ENCODE measurements around the gene CAMTA2. TPM values are rescaled to one million over a fixed set of nuclear protein-coding genes. Genes with fewer than 3 reads are reported as not detected.

CAMTA2 gene
- total RNA-seq, 1 donor from 2014 or later: 12.5 TPM

GRCh38 chr17:4947010-4947410, 40.5 kb downstream of the CAMTA2 start:
- Mint-ChIP-seq H3K4me3 (peak overlapping the region; percentile 96), H3K9me3 (no peaks in the 10 kb centered on the region), H3K27ac (ENCODE audit: unreplicated experiment) (peak overlapping the region; percentile 67), H3K4me1 (peaks cover 55% of the 10 kb centered on the region), H3K27me3 (ENCODE audit: low read depth) (peaks cover 7% of the 10 kb centered on the region), H3K36me3 (ENCODE audit: low read depth) (peaks cover 14% of the 10 kb centered on the region)
- no peak for DNase-seq (ENCODE audit: low read depth, low spot score)
- no peak for TF ChIP-seq CTCF (conservative IDR thresholded peaks at IDR 0.05)

- no peak for DNase-seq (ENCODE audit: low read depth, low spot score)
- no peak for TF ChIP-seq CTCF (conservative IDR thresholded peaks at IDR 0.05)
- Mint-ChIP-seq H3K27ac (ENCODE audit: unreplicated experiment) (peak overlapping the region; percentile 67), H3K4me3 (peak overlapping the region; percentile 96), H3K27me3 (ENCODE audit: low read depth) (peaks cover 7% of the 10 kb centered on the region), H3K36me3 (ENCODE audit: low read depth) (peaks cover 17% of the 10 kb centered on the region), H3K9me3 (no peaks in the 10 kb centered on the region), H3K4me1 (peaks cover 56% of the 10 kb centered on the region)
These were observed 41.0 kb downstream of the CAMTA2 start for GRCh38 chr17:4946312-4946976.

GRCh38 chr17:4945944-4946280, 41.6 kb downstream of the CAMTA2 start:
- Mint-ChIP-seq H3K4me1 (peaks cover 56% of the 10 kb centered on the region), H3K4me3 (peak overlapping the region; percentile 96), H3K27me3 (ENCODE audit: low read depth) (peaks cover 7% of the 10 kb centered on the region), H3K36me3 (ENCODE audit: low read depth) (peaks cover 17% of the 10 kb centered on the region), H3K9me3 (no peaks in the 10 kb centered on the region), H3K27ac (ENCODE audit: unreplicated experiment) (peak overlapping the region; percentile 62)
- TF ChIP-seq CTCF (conservative IDR thresholded peaks at IDR 0.05): no peak
- DNase-seq (ENCODE audit: low read depth, low spot score): no peak

- no peak for TF ChIP-seq CTCF (conservative IDR thresholded peaks at IDR 0.05)
These were observed 42.1 kb downstream of the CAMTA2 start for GRCh38 chr17:4945176-4945943.

GRCh38 chr17:4944554-4945175, 42.8 kb downstream of the CAMTA2 start:
- no peak for TF ChIP-seq CTCF (conservative IDR thresholded peaks at IDR 0.05)
- DNase-seq (ENCODE audit: low read depth, low spot score): no peak
- no peaks in the 10 kb centered on the region for H3K9me3 Mint-ChIP-seq
- peaks cover 11% of the 10 kb centered on the region for H3K27me3 Mint-ChIP-seq (ENCODE audit: low read depth)
- H3K4me3 Mint-ChIP-seq: peak overlapping the region; percentile 96
- no peak overlapping the region for H3K27ac Mint-ChIP-seq (ENCODE audit: unreplicated experiment)
- H3K36me3 Mint-ChIP-seq (ENCODE audit: low read depth): peaks cover 20% of the 10 kb centered on the region
- peaks cover 54% of the 10 kb centered on the region for H3K4me1 Mint-ChIP-seq

More at GRCh38 chr17:4945176-4945943, 42.1 kb downstream of the CAMTA2 start:
- peaks cover 9% of the 10 kb centered on the region for H3K27me3 Mint-ChIP-seq (ENCODE audit: low read depth)
- peaks cover 53% of the 10 kb centered on the region for H3K4me1 Mint-ChIP-seq
- peaks cover 17% of the 10 kb centered on the region for H3K36me3 Mint-ChIP-seq (ENCODE audit: low read depth)
- H3K4me3 Mint-ChIP-seq: peak overlapping the region; percentile 96
- H3K9me3 Mint-ChIP-seq: no peaks in the 10 kb centered on the region
- DNase-seq (ENCODE audit: low read depth, low spot score): no peak
- peak overlapping the region; percentile 87 for H3K27ac Mint-ChIP-seq (ENCODE audit: unreplicated experiment)

Measured in neural crest cell (in vitro differentiated cells).